ENCODE results near the gene RTN1. TPM values are rescaled to one million over a fixed set of nuclear protein-coding genes. Genes with fewer than 3 reads are reported as not detected.

Gene RTN1
- 0.63 and 1.1 TPM in 2 replicates for total RNA-seq (2014; rRNA removed)
- 0.43 TPM for polyA plus RNA-seq (2012)

- peak; percentile 7 for DNase-seq (ENCODE audit: low read depth)
These were observed at the start of gene RTN1 for GRCh38 chr14:59870277-59871165. TSS of gene RTN1 (minus strand) at chr14:59870776. CDS start at chr14:59870630, 146 bp downstream.

GRCh38 chr14:59920378-59920683 is 49.8 kb upstream of the RTN1 start:
- DNase-seq (ENCODE audit: low read depth): no peak

- no peak for DNase-seq (ENCODE audit: low read depth)
These were observed 49.2 kb upstream of the RTN1 start, which contains the start of gene LRRC9 for GRCh38 chr14:59919570-59920377. TSS of gene LRRC9 (plus strand) at chr14:59920144.

GRCh38 chr14:59918824-59919569 is 48.4 kb upstream of the RTN1 start:
- peak; percentile 30 for DNase-seq (ENCODE audit: low read depth)

GRCh38 chr14:59913187-59913586 is 42.6 kb upstream of the RTN1 start:
- DNase-seq (ENCODE audit: low read depth): no peak

GRCh38 chr14:59912443-59912842 is 41.9 kb upstream of the RTN1 start:
- DNase-seq (ENCODE audit: low read depth): no peak

GRCh38 chr14:59905188-59905587 is 34.6 kb upstream of the RTN1 start:
- peak; percentile 67 for DNase-seq (ENCODE audit: low read depth)

- no peak for DNase-seq (ENCODE audit: low read depth)
These were observed 33.6 kb upstream of the RTN1 start for GRCh38 chr14:59904184-59904583.

- DNase-seq (ENCODE audit: low read depth): no peak
These were observed 30.0 kb upstream of the RTN1 start for GRCh38 chr14:59900556-59900955.

GRCh38 chr14:59897757-59898383 is 27.3 kb upstream of the RTN1 start:
- peak; percentile 35 for DNase-seq (ENCODE audit: low read depth)

- no peak for DNase-seq (ENCODE audit: low read depth)
These were observed 25.1 kb upstream of the RTN1 start for GRCh38 chr14:59895721-59896120.

GRCh38 chr14:59890676-59891075 is 20.1 kb upstream of the RTN1 start:
- no peak for DNase-seq (ENCODE audit: low read depth)

GRCh38 chr14:59882957-59883356 is 12.4 kb upstream of the RTN1 start:
- DNase-seq (ENCODE audit: low read depth): no peak

- DNase-seq (ENCODE audit: low read depth): no peak
These were observed 555 bp upstream of the RTN1 start for GRCh38 chr14:59871166-59871495.

- DNase-seq (ENCODE audit: low read depth): no peak
These were observed 958 bp downstream of the RTN1 start for GRCh38 chr14:59869381-59870255.

GRCh38 chr14:59868021-59868420 is 2.6 kb downstream of the RTN1 start:
- DNase-seq (ENCODE audit: low read depth): no peak

- DNase-seq (ENCODE audit: low read depth): no peak
These were observed 6.6 kb downstream of the RTN1 start for GRCh38 chr14:59863806-59864525.

- DNase-seq (ENCODE audit: low read depth): no peak
These were observed 13.2 kb downstream of the RTN1 start for GRCh38 chr14:59857328-59857727.

- no peak for DNase-seq (ENCODE audit: low read depth)
These were observed 18.2 kb downstream of the RTN1 start for GRCh38 chr14:59852350-59852749.

GRCh38 chr14:59850458-59850857 is 20.1 kb downstream of the RTN1 start:
- no peak for DNase-seq (ENCODE audit: low read depth)
